Transverse colon (tissue), 4 donors: ENCODE data around the gene TSPAN9. TPM values are rescaled to one million over a fixed set of nuclear protein-coding genes. Genes with fewer than 3 reads are reported as not detected.

Source experiments
- DNase-seq: peaks from one replicate; pipeline ENCODE4 v3.0.0-alpha.2; 2019
- H3K27ac ChIP-seq, 4 donors: fragments of 200-600 bp; sonication (generic); 2 replicates each; pipeline ENCODE4 v1.5.1; 2016 to 2018; ENCODE audit warnings: inconsistent platforms in 4 of 4
- H3K27me3 ChIP-seq: fragments of 200-600 bp; sonication (generic); 2 replicates; pipeline ENCODE4 v1.5.1; 2017; ENCODE audit warnings: inconsistent platforms
- H3K36me3 ChIP-seq, 4 donors: fragments of 200-600 bp; sonication (generic); 2 replicates each; pipeline ENCODE4 v1.5.1; 2017 to 2019; ENCODE audit warnings: inconsistent platforms in 4 of 4
- H3K4me1 ChIP-seq, 4 donors: fragments of 200-600 bp; sonication (generic); 2 replicates each; pipeline ENCODE4 v1.5.1; 2017 to 2020; ENCODE audit warnings: inconsistent platforms in 4 of 4
- H3K4me3 ChIP-seq, 4 donors: fragments of 200-600 bp; sonication (generic); 1 replicate in 1 of 4; 2 replicates in 3 of 4; pipeline versions ENCODE4 v1.5.1 to v1.6.1; 2017 to 2019; ENCODE audit warnings: inconsistent platforms in 4 of 4
- H3K9me3 ChIP-seq, 2 donors: fragments of 200-600 bp; sonication (generic); 2 replicates each; pipeline ENCODE4 v1.5.1; 2017 to 2019; ENCODE audit warnings: inconsistent platforms in 2 of 2
- CTCF ChIP-seq, 5 experiments: fragments of 200-600 bp in 3 of 5; fragments of 450-650 bp in 2 of 5; sonication (generic) in 3 of 5; IDR thresholded peaks; 1 replicate in 2 of 5; 2 replicates in 3 of 5; pipeline ENCODE4 v1.5.1; 2016 to 2017; ENCODE audit warnings: antibody characterized with exemption in 5 of 5, inconsistent platforms in 3 of 5, mild to moderate bottlenecking in 2 of 5, moderate library complexity in 1 of 5
- EP300 ChIP-seq: sonication (generic); formaldehyde crosslinking; IDR thresholded peaks from one replicate; pipeline ENCODE4 v1.6.1; 2017; ENCODE audit warnings: antibody characterized with exemption, low read depth
- POLR2A ChIP-seq: fragments of 450-650 bp; IDR thresholded peaks from one replicate; pipeline ENCODE4 v1.6.1; 2016; ENCODE audit warnings: antibody characterized with exemption, mild to moderate bottlenecking, moderate library complexity
- POLR2AphosphoS5 ChIP-seq, 3 donors: sonication (generic); formaldehyde crosslinking; IDR thresholded peaks; one replicate each; pipeline ENCODE4 v1.6.1; 2016; ENCODE audit warnings: antibody characterized with exemption in 3 of 3
- WGBS, 2 donors: methylation state at CpG; one replicate each; pipeline ENCODE4 v1.1.5; 2018; ENCODE audit warnings: low coverage in 1 of 2; 5-methylcytosine and 5-hydroxymethylcytosine counted together
- in situ Hi-C, 4 donors: fragments of 200-750 bp; cut with MboI; loops; one replicate each; pipeline versions ENCODE4 v1.15.0 to v1.15.1; 2017; ENCODE audit warnings: low sequenced_read_pairs in 3 of 4, low pct_ligation_motif_present in 1 of 4, low pct_unique_long_range_greater_than_20kb in 1 of 4
- intact Hi-C: fragments of 100-400 bp; cut with DNase I; formaldehyde crosslinking; loops from one replicate; pipeline ENCODE4 v1.15.1; 2023; ENCODE audit warnings: low total_unique reads
- total RNA-seq, 4 donors: library from RNA; depleted of rRNA; stranded (reverse); fragments of >200 nt; gene quantifications; one replicate each; pipeline ENCODE4 v1.1.0, GENCODE V29; 2016

TSPAN9 gene
- total RNA-seq, 4 donors from 2014 or later: 4.2 to 9.3 (median 6.1) TPM

- Histone ChIP-seq H3K9me3 (no peaks in the 10 kb centered on the region), H3K36me3 (no peaks in the 10 kb centered on the region), H3K27me3 (no peaks in the 10 kb centered on the region), H3K4me1 (no peaks in the 10 kb centered on the region), H3K27ac (no peak overlapping the region), H3K4me3 (no peak overlapping the region)
- WGBS, 2 donors: 93% methylated on average over 14 of the region's 14 CpGs; no CpG with 5 or more reads in 1 of the 2 donors
- no peak for TF ChIP-seq POLR2A
- TF ChIP-seq CTCF (IDR thresholded peaks at IDR 0.05): no peak
- TF ChIP-seq POLR2AphosphoS5 (IDR thresholded peaks at IDR 0.05): no peak
- no peak for TF ChIP-seq EP300
- in situ Hi-C loops (loop anchor here in 1 of 4 donors (25.0 kb wide), 1 partner anchor 506 kb away; no protein-coding TSS in a partner anchor), intact Hi-C loops (no loop called here)
- no peak for DNase-seq
These were observed 203.8 kb downstream of the TSPAN9 start for GRCh38 chr12:3280967-3281366.

GRCh38 chr12:3281588-3282383, 204.6 kb downstream of the TSPAN9 start:
- H3K27ac ChIP-seq: no peak overlapping the region
- intact Hi-C loops: no loop called here
- H3K4me1 ChIP-seq: no peaks in the 10 kb centered on the region
- WGBS, 2 donors: 77 to 79% methylated on average over 6 to 23 of the region's 23 CpGs
- in situ Hi-C loops: loop anchor here in 1 of 4 donors (25.0 kb wide), 1 partner anchor 506 kb away; no protein-coding TSS in a partner anchor
- H3K27me3 ChIP-seq: no peaks in the 10 kb centered on the region
- H3K36me3 ChIP-seq: no peaks in the 10 kb centered on the region
- no peak overlapping the region for H3K4me3 ChIP-seq
- TF ChIP-seq EP300 (no peak), CTCF (IDR thresholded peaks at IDR 0.05) (no peak), POLR2AphosphoS5 (IDR thresholded peaks at IDR 0.05) (no peak), POLR2A (no peak)
- H3K9me3 ChIP-seq: no peaks in the 10 kb centered on the region
- DNase-seq: no peak

- intact Hi-C loops (no loop called here), in situ Hi-C loops (loop anchor here in 1 of 4 donors (25.0 kb wide), 1 partner anchor 505 kb away; no protein-coding TSS in a partner anchor)
- 93 to 97% methylated on average over 3 to 8 of the region's 8 CpGs for WGBS, 2 donors
- no peaks in the 10 kb centered on the region for H3K4me1 ChIP-seq
- no peak overlapping the region for H3K27ac ChIP-seq
- H3K36me3 ChIP-seq: no peaks in the 10 kb centered on the region
- H3K27me3 ChIP-seq: no peaks in the 10 kb centered on the region
- DNase-seq: no peak
- H3K9me3 ChIP-seq: no peaks in the 10 kb centered on the region
- TF ChIP-seq POLR2A (no peak), CTCF (IDR thresholded peaks at IDR 0.05) (no peak), EP300 (no peak), POLR2AphosphoS5 (IDR thresholded peaks at IDR 0.05) (no peak)
- no peak overlapping the region for H3K4me3 ChIP-seq
These were observed 205.1 kb downstream of the TSPAN9 start for GRCh38 chr12:3282384-3282670.

GRCh38 chr12:3283137-3283680, 206.0 kb downstream of the TSPAN9 start:
- H3K27me3 ChIP-seq: no peaks in the 10 kb centered on the region
- intact Hi-C loops: no loop called here
- H3K36me3 ChIP-seq: no peaks in the 10 kb centered on the region
- no peaks in the 10 kb centered on the region for H3K9me3 ChIP-seq
- WGBS, 2 donors: 90 to 92% methylated on average over 2 to 19 of the region's 19 CpGs
- H3K4me3 ChIP-seq: no peak overlapping the region
- TF ChIP-seq EP300: no peak
- no peak for TF ChIP-seq POLR2AphosphoS5 (IDR thresholded peaks at IDR 0.05)
- no peak for TF ChIP-seq POLR2A
- no peak for TF ChIP-seq CTCF (IDR thresholded peaks at IDR 0.05)
- H3K27ac ChIP-seq: no peak overlapping the region
- no peaks in the 10 kb centered on the region for H3K4me1 ChIP-seq
- no peak for DNase-seq
- in situ Hi-C loops: loop anchor here in 1 of 4 donors (25.0 kb wide), 1 partner anchor 504 kb away; no protein-coding TSS in a partner anchor
